Activated T-helper 17 cell treated with anti-CD3 and anti-CD28 coated beads, Interleukin-2, amount 50 U/mL, for 72 hours (primary cell): ENCODE measurements around the gene METTL1. TPM values are rescaled to one million over a fixed set of nuclear protein-coding genes. Genes with fewer than 3 reads are reported as not detected.
A peak's percentile ranks its signal among the peaks of the same experiment; 100 is the strongest.

Experiments
- ATAC-seq: fragments of 150-1000 bp; cut with Tn5 transposase; replicated peaks from 2 replicates; pipeline ENCODE4 v1.10.0; 2021; ENCODE audit warnings: mild to moderate bottlenecking, moderate library complexity
- H3K27ac Mint-ChIP-seq: one replicate; pipeline ENCODE4 v1.8.0; 2022; ENCODE audit warnings: mixed read lengths
- H3K27me3 Mint-ChIP-seq: one replicate; pipeline ENCODE4 v1.8.0; 2022; ENCODE audit warnings: mixed read lengths
- H3K36me3 Mint-ChIP-seq: one replicate; pipeline ENCODE4 v1.8.0; 2022; ENCODE audit warnings: low read depth, mild to moderate bottlenecking, mixed read lengths
- H3K4me1 Mint-ChIP-seq: one replicate; pipeline ENCODE4 v1.8.0; 2022; ENCODE audit warnings: mixed read lengths
- H3K4me3 Mint-ChIP-seq: one replicate; pipeline ENCODE4 v1.8.0; 2022; ENCODE audit warnings: mild to moderate bottlenecking, mixed read lengths
- H3K9me3 Mint-ChIP-seq: one replicate; pipeline ENCODE4 v1.8.0; 2022; ENCODE audit warnings: mixed read lengths
- total RNA-seq, 2 donors: library from RNA; stranded (reverse); gene quantifications; one replicate each; pipeline ENCODE4 v1.2.3, GENCODE V29; 2022

The METTL1 gene
- total RNA-seq, 2 donors from 2014 or later = 19.0 to 39.5 TPM

GRCh38 chr12:57767305-57767698 is 4.6 kb downstream of the METTL1 start:
- no peaks in the 10 kb centered on the region for H3K27me3 Mint-ChIP-seq
- ATAC-seq = no peak
- peak overlapping the region; percentile 93 for H3K4me3 Mint-ChIP-seq
- no peak overlapping the region for H3K27ac Mint-ChIP-seq
- H3K36me3 Mint-ChIP-seq = peaks cover 80% of the 10 kb centered on the region
- no peaks in the 10 kb centered on the region for H3K9me3 Mint-ChIP-seq
- peaks cover 32% of the 10 kb centered on the region for H3K4me1 Mint-ChIP-seq

- no peaks in the 10 kb centered on the region for H3K9me3 Mint-ChIP-seq
- H3K4me3 Mint-ChIP-seq = peak within 1 kb of the TSS; percentile 93
- H3K27ac Mint-ChIP-seq = peak within 1 kb of the TSS; percentile 25
- peak; percentile 20 for ATAC-seq
- H3K36me3 Mint-ChIP-seq = peaks cover 80% of the 10 kb centered on the region
- peaks cover 30% of the 10 kb centered on the region for H3K4me1 Mint-ChIP-seq
- no peaks in the 10 kb centered on the region for H3K27me3 Mint-ChIP-seq
Measured at GRCh38 chr12:57766464-57767304, 5.2 kb downstream of the METTL1 start, which contains the start of gene CYP27B1. Gene CYP27B1 (minus strand): TSS chr12:57767078. CDS start chr12:57767041, 37 bp downstream.

GRCh38 chr12:57765698-57766463 is 6.0 kb downstream of the METTL1 start:
- no peaks in the 10 kb centered on the region for H3K9me3 Mint-ChIP-seq

GRCh38 chr12:57765003-57765697 is 6.8 kb downstream of the METTL1 start:
- Mint-ChIP-seq H3K4me1 (peaks cover 15% of the 10 kb centered on the region), H3K4me3 (peak overlapping the region; percentile 93), H3K9me3 (no peaks in the 10 kb centered on the region), H3K36me3 (peaks cover 81% of the 10 kb centered on the region), H3K27ac (peak overlapping the region; percentile 67), H3K27me3 (no peaks in the 10 kb centered on the region)
- ATAC-seq = peak; percentile 80

More at GRCh38 chr12:57765698-57766463, 6.0 kb downstream of the METTL1 start:
- peak; percentile 30 for ATAC-seq
- Mint-ChIP-seq H3K27ac (peak overlapping the region; percentile 67), H3K36me3 (peaks cover 81% of the 10 kb centered on the region), H3K4me3 (peak overlapping the region; percentile 93), H3K27me3 (no peaks in the 10 kb centered on the region), H3K4me1 (peaks cover 23% of the 10 kb centered on the region)

GRCh38 chr12:57764662-57765002 is 7.3 kb downstream of the METTL1 start:
- Mint-ChIP-seq H3K36me3 (peaks cover 81% of the 10 kb centered on the region), H3K9me3 (no peaks in the 10 kb centered on the region), H3K27ac (peak overlapping the region; percentile 67), H3K4me3 (peak overlapping the region; percentile 93), H3K4me1 (peaks cover 14% of the 10 kb centered on the region), H3K27me3 (no peaks in the 10 kb centered on the region)
- ATAC-seq = peak; percentile 22

- peaks cover 80% of the 10 kb centered on the region for H3K36me3 Mint-ChIP-seq
- no peaks in the 10 kb centered on the region for H3K27me3 Mint-ChIP-seq
- H3K4me3 Mint-ChIP-seq = peak overlapping the region; percentile 93
- peaks cover 19% of the 10 kb centered on the region for H3K4me1 Mint-ChIP-seq
- peak overlapping the region; percentile 67 for H3K27ac Mint-ChIP-seq
- no peaks in the 10 kb centered on the region for H3K9me3 Mint-ChIP-seq
- ATAC-seq = no peak
Measured at GRCh38 chr12:57763881-57764661, 7.8 kb downstream of the METTL1 start.

GRCh38 chr12:57762463-57762862 is 9.4 kb downstream of the METTL1 start:
- Mint-ChIP-seq H3K36me3 (peaks cover 76% of the 10 kb centered on the region), H3K27me3 (no peaks in the 10 kb centered on the region), H3K4me3 (no peak overlapping the region)

GRCh38 chr12:57761391-57761998 is 10.4 kb downstream of the METTL1 start:
- H3K4me3 Mint-ChIP-seq = no peak overlapping the region
- H3K9me3 Mint-ChIP-seq = no peaks in the 10 kb centered on the region
- no peaks in the 10 kb centered on the region for H3K27me3 Mint-ChIP-seq
- ATAC-seq = no peak
- H3K27ac Mint-ChIP-seq = no peak overlapping the region
- peaks cover 24% of the 10 kb centered on the region for H3K4me1 Mint-ChIP-seq
- H3K36me3 Mint-ChIP-seq = peaks cover 83% of the 10 kb centered on the region

More at GRCh38 chr12:57762463-57762862, 9.4 kb downstream of the METTL1 start:
- ATAC-seq = no peak
- Mint-ChIP-seq H3K4me1 (peaks cover 19% of the 10 kb centered on the region), H3K27ac (no peak overlapping the region), H3K9me3 (no peaks in the 10 kb centered on the region)

GRCh38 chr12:57760347-57760982 is 11.4 kb downstream of the METTL1 start:
- Mint-ChIP-seq H3K27ac (no peak overlapping the region), H3K9me3 (no peaks in the 10 kb centered on the region), H3K4me3 (no peak overlapping the region), H3K36me3 (peaks cover 86% of the 10 kb centered on the region), H3K4me1 (peaks cover 29% of the 10 kb centered on the region), H3K27me3 (no peaks in the 10 kb centered on the region)
- ATAC-seq = no peak

- H3K4me1 Mint-ChIP-seq = peaks cover 33% of the 10 kb centered on the region
- peak; percentile 15 for ATAC-seq
- no peak overlapping the region for H3K27ac Mint-ChIP-seq
- H3K36me3 Mint-ChIP-seq = peaks cover 76% of the 10 kb centered on the region
- no peaks in the 10 kb centered on the region for H3K27me3 Mint-ChIP-seq
- peak overlapping the region; percentile 9 for H3K4me3 Mint-ChIP-seq
- no peaks in the 10 kb centered on the region for H3K9me3 Mint-ChIP-seq
Measured at GRCh38 chr12:57759360-57759980, 12.4 kb downstream of the METTL1 start.

- ATAC-seq = no peak
- Mint-ChIP-seq H3K4me1 (peaks cover 34% of the 10 kb centered on the region), H3K27me3 (no peaks in the 10 kb centered on the region), H3K36me3 (peaks cover 69% of the 10 kb centered on the region), H3K27ac (no peak overlapping the region), H3K9me3 (no peaks in the 10 kb centered on the region), H3K4me3 (no peak overlapping the region)
Measured at GRCh38 chr12:57758552-57759359, 13.1 kb downstream of the METTL1 start.

GRCh38 chr12:57757771-57758170 is 14.1 kb downstream of the METTL1 start:
- Mint-ChIP-seq H3K36me3 (peaks cover 59% of the 10 kb centered on the region), H3K27ac (no peak overlapping the region), H3K9me3 (no peaks in the 10 kb centered on the region), H3K4me1 (peaks cover 38% of the 10 kb centered on the region), H3K27me3 (no peaks in the 10 kb centered on the region), H3K4me3 (no peak overlapping the region)
- no peak for ATAC-seq
